Lung (tissue), 12 donors: Measurements from ENCODE around the gene PRSS56. TPM values are rescaled to one million over a fixed set of nuclear protein-coding genes. Genes with fewer than 3 reads are reported as not detected.

Experiments
- ATAC-seq: fragments of 200-7000 bp; cut with Tn5 transposase; one replicate; pipeline ENCODE4 v1.9.1; 2020; ENCODE audit warnings: moderate number of reproducible peaks; ENCODE audit not compliant: insufficient read depth, low FRiP score
- DNase-seq, 3 donors: peaks; one replicate each; pipeline ENCODE4 v3.0.0-alpha.2; 2013 to 2017
- H3K27ac ChIP-seq, 2 donors: one replicate each; pipeline ENCODE4 v1.5.1; 2013; ENCODE audit warnings: mild to moderate bottlenecking in 2 of 2, moderate library complexity in 2 of 2, control low read depth in 1 of 2, inconsistent platforms in 1 of 2, low read depth in 1 of 2, low read length in 1 of 2
- H3K27me3 ChIP-seq, 3 donors: one replicate each; pipeline ENCODE4 v1.5.1; 2013; ENCODE audit warnings: low read length in 2 of 3; ENCODE audit not compliant: control insufficient read depth in 3 of 3, insufficient read depth in 3 of 3
- H3K36me3 ChIP-seq, 4 donors: one replicate each; pipeline ENCODE4 v1.5.1; 2013; ENCODE audit warnings: low read length in 4 of 4, mild to moderate bottlenecking in 1 of 4, moderate library complexity in 1 of 4; ENCODE audit not compliant: control insufficient read depth in 4 of 4, insufficient read depth in 4 of 4
- H3K4me1 ChIP-seq, 5 donors: one replicate each; pipeline ENCODE4 v1.5.1; 2013; ENCODE audit warnings: low read length in 5 of 5, mild to moderate bottlenecking in 2 of 5, moderate library complexity in 1 of 5; ENCODE audit not compliant: control insufficient read depth in 5 of 5, insufficient read depth in 5 of 5
- H3K4me3 ChIP-seq: one replicate; pipeline ENCODE4 v1.5.1; 2013; ENCODE audit warnings: mild to moderate bottlenecking, control low read depth, moderate library complexity
- H3K9ac ChIP-seq, 2 donors: one replicate each; pipeline ENCODE4 v1.5.1; 2013; ENCODE audit warnings: low read length in 2 of 2, control low read depth in 1 of 2; ENCODE audit not compliant: insufficient read depth in 1 of 2
- H3K9me3 ChIP-seq, 4 donors: one replicate each; pipeline ENCODE4 v1.5.1; 2013; ENCODE audit warnings: low read length in 3 of 4, mild to moderate bottlenecking in 1 of 4, moderate library complexity in 1 of 4; ENCODE audit not compliant: control insufficient read depth in 4 of 4, insufficient read depth in 3 of 4
- WGBS, 2 donors: extraction: QIAGEN DNeasy Blood & Tissue Kit; methylation state at CpG; one replicate each; pipeline ENCODE4 v1.1.7; 2013; 5-methylcytosine and 5-hydroxymethylcytosine counted together
- polyA plus RNA-seq, 2 donors: library from polyadenylated mRNA; stranded (reverse); fragments of 200-250 nt; gene quantifications; one replicate each; pipeline ENCODE4 v1.2.1, GENCODE V29; 2013
- total RNA-seq, 2 donors: library from RNA; depleted of rRNA in 1 of 2; stranded (reverse); fragments of >200 nt in 1 of 2; gene quantifications; one replicate each; pipeline ENCODE4 v1.2.1, GENCODE V29; 2014 to 2021
- TF ChIP-seq, protein P1 (sequence below): IDR thresholded peaks from 2 replicates; pipeline ENCODE4 v1.5.1; 2012; ENCODE audit warnings: mild to moderate bottlenecking; ENCODE audit errors: control extremely low read depth, extremely low read depth
- donor health status: control.
- donor health status: control.
- donor health status: Bipolar disorder and iron deficiency.
- donor health status: healthy.
- donor health status: DM: yes; HTN: yes; CAD: no.

Gene PRSS56
- total and polyA plus RNA-seq, 4 donors, result not detected

DNA sequence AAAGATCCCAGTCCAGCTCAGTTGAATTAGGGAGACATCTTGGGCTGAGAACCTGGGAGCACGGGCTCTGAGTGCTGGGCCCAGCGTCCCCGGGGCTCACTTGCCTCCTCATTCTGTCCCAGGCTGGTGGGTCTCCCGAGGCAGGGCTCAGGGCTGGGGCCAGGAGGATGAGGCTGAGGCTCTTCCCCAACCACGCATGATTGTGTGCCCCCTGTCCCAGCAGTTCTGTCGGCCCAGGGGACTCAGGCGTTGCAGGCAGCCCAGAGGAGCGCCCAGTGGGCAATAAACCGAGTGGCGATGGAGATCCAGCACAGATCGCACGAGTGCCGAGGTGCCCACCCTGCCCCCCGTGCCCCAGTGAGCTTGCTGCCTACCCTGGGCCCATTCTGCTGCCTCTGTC is 910 bp downstream of the PRSS56 start:
- TF ChIP-seq, protein P1, sequence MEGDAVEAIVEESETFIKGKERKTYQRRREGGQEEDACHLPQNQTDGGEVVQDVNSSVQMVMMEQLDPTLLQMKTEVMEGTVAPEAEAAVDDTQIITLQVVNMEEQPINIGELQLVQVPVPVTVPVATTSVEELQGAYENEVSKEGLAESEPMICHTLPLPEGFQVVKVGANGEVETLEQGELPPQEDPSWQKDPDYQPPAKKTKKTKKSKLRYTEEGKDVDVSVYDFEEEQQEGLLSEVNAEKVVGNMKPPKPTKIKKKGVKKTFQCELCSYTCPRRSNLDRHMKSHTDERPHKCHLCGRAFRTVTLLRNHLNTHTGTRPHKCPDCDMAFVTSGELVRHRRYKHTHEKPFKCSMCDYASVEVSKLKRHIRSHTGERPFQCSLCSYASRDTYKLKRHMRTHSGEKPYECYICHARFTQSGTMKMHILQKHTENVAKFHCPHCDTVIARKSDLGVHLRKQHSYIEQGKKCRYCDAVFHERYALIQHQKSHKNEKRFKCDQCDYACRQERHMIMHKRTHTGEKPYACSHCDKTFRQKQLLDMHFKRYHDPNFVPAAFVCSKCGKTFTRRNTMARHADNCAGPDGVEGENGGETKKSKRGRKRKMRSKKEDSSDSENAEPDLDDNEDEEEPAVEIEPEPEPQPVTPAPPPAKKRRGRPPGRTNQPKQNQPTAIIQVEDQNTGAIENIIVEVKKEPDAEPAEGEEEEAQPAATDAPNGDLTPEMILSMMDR, result no peak
- H3K9me3 ChIP-seq, result no peaks in the 10 kb centered on the region
- peaks cover 14 to 26% (median 22%) of the 10 kb centered on the region in 3 donors for H3K27me3 ChIP-seq
- DNase-seq (no peak), ATAC-seq (no peak)
- H3K9ac ChIP-seq, result no peak overlapping the region
- no peak overlapping the region for H3K27ac ChIP-seq
- no peaks in the 10 kb centered on the region for H3K36me3 ChIP-seq
- WGBS, 2 donors, result 87 to 92% methylated on average over 14 of the region's 14 CpGs
- H3K4me1 ChIP-seq, result peaks cover 0 to 8% (median 4%) of the 10 kb centered on the region in 5 donors
- H3K4me3 ChIP-seq, result no peak overlapping the region

DNA sequence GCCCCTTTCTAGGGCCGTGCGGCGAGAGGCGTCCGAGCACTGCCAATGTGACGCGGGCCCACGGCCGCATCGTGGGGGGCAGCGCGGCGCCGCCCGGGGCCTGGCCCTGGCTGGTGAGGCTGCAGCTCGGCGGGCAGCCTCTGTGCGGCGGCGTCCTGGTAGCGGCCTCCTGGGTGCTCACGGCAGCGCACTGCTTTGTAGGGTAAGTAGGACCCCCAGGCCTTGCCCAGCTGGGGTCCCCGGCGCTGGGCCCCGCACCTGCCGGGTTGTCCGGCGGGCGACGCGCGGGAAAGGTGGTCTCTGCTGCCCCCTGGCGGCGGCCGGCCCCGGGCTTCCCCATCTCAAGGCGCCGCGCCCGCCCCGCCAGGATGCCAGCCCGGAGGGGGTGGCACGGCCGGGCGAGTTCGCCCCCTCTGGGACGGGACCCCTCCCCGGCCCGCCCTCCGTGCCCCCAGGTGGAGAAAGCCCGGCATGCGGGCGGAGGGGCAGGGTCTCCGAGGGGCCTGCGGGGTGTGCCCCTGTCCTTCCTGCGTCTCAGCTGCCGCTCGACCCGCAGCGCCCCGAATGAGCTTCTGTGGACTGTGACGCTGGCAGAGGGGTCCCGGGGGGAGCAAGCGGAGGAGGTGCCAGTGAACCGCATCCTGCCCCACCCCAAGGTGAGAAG is 1.9 kb downstream of the PRSS56 start:
- Histone ChIP-seq H3K4me1 (peaks cover 0 to 8% (median 4%) of the 10 kb centered on the region in 5 donors), H3K36me3 (no peaks in the 10 kb centered on the region), H3K27ac (no peak overlapping the region), H3K27me3 (peaks cover 14 to 26% (median 20%) of the 10 kb centered on the region in 3 donors), H3K9me3 (no peaks in the 10 kb centered on the region), H3K4me3 (no peak overlapping the region), H3K9ac (no peak overlapping the region)
- ATAC-seq (no peak), DNase-seq (peak in 1 of 3 donors; percentile 50)
- WGBS, 2 donors, result 5 to 6% methylated on average over 35 to 66 of the region's 66 CpGs
- TF ChIP-seq, protein P1, result peak; percentile 55

DNA sequence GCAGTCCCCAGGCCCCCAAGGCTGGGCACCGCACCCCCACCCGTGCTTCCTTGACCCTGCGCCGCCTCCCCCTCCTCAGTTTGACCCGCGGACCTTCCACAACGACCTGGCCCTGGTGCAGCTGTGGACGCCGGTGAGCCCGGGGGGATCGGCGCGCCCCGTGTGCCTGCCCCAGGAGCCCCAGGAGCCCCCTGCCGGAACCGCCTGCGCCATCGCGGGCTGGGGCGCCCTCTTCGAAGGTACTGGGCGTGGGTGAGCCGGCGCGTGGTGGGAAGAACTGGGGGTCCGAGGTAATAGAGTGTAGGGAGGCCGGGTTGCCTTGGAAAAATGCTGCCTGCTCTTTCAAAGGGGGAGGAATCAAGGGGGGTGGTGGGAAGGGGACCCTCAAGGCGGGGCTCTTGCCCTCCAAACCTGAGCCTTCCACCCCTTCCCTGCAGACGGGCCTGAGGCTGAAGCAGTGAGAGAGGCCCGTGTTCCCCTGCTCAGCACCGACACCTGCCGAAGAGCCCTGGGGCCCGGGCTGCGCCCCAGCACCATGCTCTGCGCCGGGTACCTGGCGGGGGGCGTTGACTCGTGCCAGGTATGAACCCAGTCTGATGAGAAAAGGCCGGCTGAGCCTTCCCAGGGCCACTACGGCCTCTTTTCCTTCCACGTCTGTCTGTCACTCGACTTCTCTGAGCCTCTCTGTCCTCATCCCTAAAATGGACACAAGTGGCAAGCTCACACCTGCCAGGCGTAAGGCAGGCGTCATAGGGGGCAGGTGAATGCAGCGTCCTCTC is 2.6 kb downstream of the PRSS56 start:
- Histone ChIP-seq H3K4me3 (no peak overlapping the region), H3K27me3 (peaks cover 14 to 29% (median 20%) of the 10 kb centered on the region in 3 donors), H3K9ac (no peak overlapping the region), H3K9me3 (no peaks in the 10 kb centered on the region), H3K4me1 (peaks cover 0 to 8% (median 4%) of the 10 kb centered on the region in 5 donors), H3K36me3 (no peaks in the 10 kb centered on the region), H3K27ac (no peak overlapping the region)
- WGBS, 2 donors, result 18 to 23% methylated on average over 40 to 46 of the region's 46 CpGs
- DNase-seq (no peak), ATAC-seq (no peak)
- TF ChIP-seq, protein P1, result no peak
